Measurements from ENCODE around the gene MAP3K3.

The MAP3K3 gene

DNA sequence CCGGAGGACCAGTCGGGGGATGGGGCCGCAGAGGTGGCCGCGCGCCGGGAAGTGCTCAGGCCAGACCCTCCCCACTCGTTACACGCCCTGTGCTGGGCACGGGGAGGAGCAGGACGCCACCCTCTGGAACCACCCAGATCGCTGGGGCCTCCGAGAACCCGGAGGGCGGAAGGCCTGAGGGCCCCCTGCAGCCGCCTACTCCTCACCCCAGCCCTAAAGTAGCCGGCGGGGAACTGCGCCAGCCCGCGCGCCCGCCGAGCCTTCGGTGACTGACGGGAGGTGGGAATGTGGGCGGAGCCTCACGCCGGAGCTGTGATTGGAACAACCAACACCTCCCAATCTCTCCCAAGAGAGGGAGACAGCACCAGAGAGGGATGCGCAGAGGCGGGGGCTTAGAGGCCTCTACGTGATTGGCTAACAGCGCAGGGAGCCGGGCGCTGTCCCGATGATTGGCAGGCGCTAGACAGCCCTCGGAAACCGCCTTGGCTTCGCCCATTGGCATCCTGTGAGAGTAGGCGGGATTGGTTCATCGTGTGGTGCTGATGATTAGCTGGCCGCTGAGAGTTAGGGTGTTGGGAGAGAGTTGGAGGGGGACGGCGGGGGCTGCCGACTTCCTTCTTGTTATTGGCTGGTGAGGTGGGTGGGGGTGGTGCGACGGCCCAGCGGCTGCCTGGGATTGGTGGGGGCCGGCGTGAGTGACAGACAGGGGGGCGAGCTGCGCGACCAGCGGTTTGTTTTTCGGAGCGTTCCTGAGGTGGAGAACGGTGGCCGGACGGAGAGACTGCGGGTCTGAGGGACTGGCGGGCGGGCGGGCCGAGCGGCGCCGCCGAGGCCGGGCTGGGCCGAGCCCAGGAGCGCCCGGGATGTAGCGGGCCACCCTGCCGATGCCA lies at the start of gene MAP3K3:
MAP3K3 (plus strand) TSS at position 734 of the 890 bp plus-strand sequence. CDS start 343 bp downstream, outside the sequence.
- ATAC-seq (ENCODE audit: low read depth) (peak; percentile 93), DNase-seq (ENCODE audit: low spot score) (peak; percentile 100)
- Histone ChIP-seq H3K4me3 (ENCODE audit: severe bottlenecking) (peak within 1 kb of the TSS; percentile 96), H3K4me1 (ENCODE audit: insufficient read depth, poor library complexity, severe bottlenecking) (peaks cover 10% of the 10 kb centered on the region), H3K9me3 (ENCODE audit: severe bottlenecking) (no peaks in the 10 kb centered on the region), H3K27ac (ENCODE audit: poor library complexity, severe bottlenecking) (peak within 1 kb of the TSS; percentile 41), H3K36me3 (ENCODE audit: low read depth) (no peaks in the 10 kb centered on the region), H3K27me3 (ENCODE audit: insufficient read depth, poor library complexity, severe bottlenecking) (no peaks in the 10 kb centered on the region)
- TF ChIP-seq CTCF (IDR thresholded peaks at IDR 0.05; ENCODE audit: poor library complexity, severe bottlenecking) = no peak

DNA sequence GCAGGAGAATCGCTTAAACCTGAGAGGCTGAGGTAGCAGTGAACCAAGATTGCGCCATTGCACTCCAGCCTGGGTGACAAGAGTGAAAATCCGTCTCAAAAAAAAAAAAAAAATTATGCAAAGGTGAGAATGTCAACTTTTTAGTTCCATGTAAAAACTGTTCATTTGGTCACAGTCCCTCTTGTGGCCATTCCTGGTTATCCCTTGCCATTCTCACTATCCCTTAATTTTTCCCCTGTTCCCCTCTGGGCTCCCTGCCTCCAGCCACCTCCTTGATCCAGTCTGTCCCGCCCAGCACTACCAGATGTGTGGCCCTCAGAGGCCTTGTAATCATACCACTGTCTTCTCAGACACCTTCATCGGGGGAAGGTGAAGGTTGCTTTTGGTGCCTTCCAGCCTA lies 48.6 kb upstream of the MAP3K3 start:
- ATAC-seq (ENCODE audit: low read depth) = no peak
- TF ChIP-seq CTCF (IDR thresholded peaks at IDR 0.05; ENCODE audit: poor library complexity, severe bottlenecking) = peak; percentile 22
- no peak for DNase-seq (ENCODE audit: low spot score)
- Histone ChIP-seq H3K27me3 (ENCODE audit: insufficient read depth, poor library complexity, severe bottlenecking) (no peaks in the 10 kb centered on the region), H3K9me3 (ENCODE audit: severe bottlenecking) (no peaks in the 10 kb centered on the region), H3K4me3 (ENCODE audit: severe bottlenecking) (no peak overlapping the region), H3K27ac (ENCODE audit: poor library complexity, severe bottlenecking) (no peak overlapping the region), H3K4me1 (ENCODE audit: insufficient read depth, poor library complexity, severe bottlenecking) (peaks cover 3% of the 10 kb centered on the region), H3K36me3 (ENCODE audit: low read depth) (peaks cover 3% of the 10 kb centered on the region; the same call in 1 of the 2 replicates)

DNA sequence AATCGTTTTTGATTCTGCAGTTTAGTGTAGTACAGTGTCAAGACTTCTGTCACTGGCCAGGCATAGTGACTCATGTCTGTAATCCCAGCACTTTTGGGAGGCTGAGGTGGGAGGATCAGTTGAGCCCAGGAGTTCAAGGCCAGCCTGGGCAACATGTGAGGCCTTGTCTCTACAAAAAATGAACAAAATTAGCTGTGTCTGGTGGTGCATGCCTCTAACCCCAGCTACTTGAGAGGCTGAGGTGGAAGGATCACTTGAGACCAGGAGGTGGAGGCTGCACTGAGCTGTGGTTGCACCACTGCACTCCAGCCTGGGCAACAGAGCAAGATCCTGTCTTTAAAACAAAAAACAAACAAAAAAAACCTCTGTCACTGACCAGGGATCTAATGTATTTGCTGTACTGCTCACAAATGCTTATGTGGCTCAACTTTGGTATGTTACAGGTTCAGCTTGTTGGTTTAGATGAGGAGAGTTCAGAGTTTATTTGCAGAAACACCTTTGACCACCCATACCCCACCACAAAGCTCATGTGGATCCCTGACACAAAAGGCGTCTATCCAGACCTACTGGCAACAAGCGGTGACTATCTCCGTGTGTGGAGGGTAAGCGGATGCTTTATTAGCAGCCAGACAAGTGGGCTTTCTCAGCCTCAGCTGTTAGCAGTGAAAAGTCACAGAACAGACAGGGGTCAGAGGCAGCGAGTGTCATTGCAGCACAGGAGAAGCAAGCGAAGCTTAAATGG lies 44.0 kb upstream of the MAP3K3 start:
- Histone ChIP-seq H3K36me3 (ENCODE audit: low read depth) (peaks cover 46% of the 10 kb centered on the region), H3K27me3 (ENCODE audit: insufficient read depth, poor library complexity, severe bottlenecking) (no peaks in the 10 kb centered on the region), H3K4me3 (ENCODE audit: severe bottlenecking) (no peak overlapping the region), H3K4me1 (ENCODE audit: insufficient read depth, poor library complexity, severe bottlenecking) (no peaks in the 10 kb centered on the region), H3K9me3 (ENCODE audit: severe bottlenecking) (no peaks in the 10 kb centered on the region), H3K27ac (ENCODE audit: poor library complexity, severe bottlenecking) (no peak overlapping the region)
- DNase-seq (ENCODE audit: low spot score) = no peak
- no peak for ATAC-seq (ENCODE audit: low read depth)
- no peak for TF ChIP-seq CTCF (IDR thresholded peaks at IDR 0.05; ENCODE audit: poor library complexity, severe bottlenecking)

DNA sequence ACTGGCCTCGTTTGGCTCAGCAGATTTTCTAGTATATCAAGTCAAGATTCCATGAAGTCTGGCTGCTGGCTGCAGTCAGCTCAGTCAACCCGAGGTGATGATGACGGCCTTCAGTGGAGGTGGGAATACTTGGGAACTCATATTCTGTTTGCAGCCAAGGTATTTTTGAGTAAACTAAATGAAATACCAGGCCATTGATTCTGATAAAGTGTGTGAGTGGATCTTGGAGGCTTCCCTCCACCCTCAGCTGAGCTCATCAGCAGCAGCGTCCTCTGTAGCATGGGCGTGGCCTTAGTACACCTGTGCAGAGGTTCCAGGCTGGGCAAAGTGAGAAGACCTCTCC lies 43.5 kb upstream of the MAP3K3 start:
- DNase-seq (ENCODE audit: low spot score) (no peak), ATAC-seq (ENCODE audit: low read depth) (no peak)
- no peak for TF ChIP-seq CTCF (IDR thresholded peaks at IDR 0.05; ENCODE audit: poor library complexity, severe bottlenecking)
- Histone ChIP-seq H3K27ac (ENCODE audit: poor library complexity, severe bottlenecking) (no peak overlapping the region), H3K4me1 (ENCODE audit: insufficient read depth, poor library complexity, severe bottlenecking) (no peaks in the 10 kb centered on the region), H3K4me3 (ENCODE audit: severe bottlenecking) (no peak overlapping the region), H3K27me3 (ENCODE audit: insufficient read depth, poor library complexity, severe bottlenecking) (no peaks in the 10 kb centered on the region), H3K36me3 (ENCODE audit: low read depth) (peaks cover 52% of the 10 kb centered on the region), H3K9me3 (ENCODE audit: severe bottlenecking) (no peaks in the 10 kb centered on the region)

All from RWPE2 (cell line).